Activated CD8-positive, alpha-beta memory T cell treated with anti-CD3 and anti-CD28 coated beads, Interleukin-2, amount 50 U/mL, for 48 hours (primary cell): ENCODE data around the gene DPP6.

Experiments
- DNase-seq: peaks from one replicate; pipeline ENCODE4 v3.0.0-alpha.2; 2020

DPP6 gene

GRCh38 chr7:154903083-154903731 lies 851.0 kb downstream of the DPP6 start:
- no peak for DNase-seq

- DNase-seq = no peak
These were observed 852.9 kb downstream of the DPP6 start for GRCh38 chr7:154905146-154905545.

- DNase-seq = no peak
These were observed 853.4 kb downstream of the DPP6 start for GRCh38 chr7:154905615-154906014.

GRCh38 chr7:154906201-154906600 lies 854.0 kb downstream of the DPP6 start:
- no peak for DNase-seq

GRCh38 chr7:154906736-154907355 lies 854.6 kb downstream of the DPP6 start:
- no peak for DNase-seq

- no peak for DNase-seq
These were observed 855.7 kb downstream of the DPP6 start for GRCh38 chr7:154907651-154908620.

- DNase-seq = no peak
These were observed 857.3 kb downstream of the DPP6 start for GRCh38 chr7:154909241-154910105.

- no peak for DNase-seq
These were observed 857.9 kb downstream of the DPP6 start for GRCh38 chr7:154910125-154910524.

GRCh38 chr7:154910977-154911376 lies 858.8 kb downstream of the DPP6 start:
- no peak for DNase-seq

- DNase-seq = no peak
These were observed 859.2 kb downstream of the DPP6 start for GRCh38 chr7:154911411-154911810.

GRCh38 chr7:154911862-154912455 lies 859.8 kb downstream of the DPP6 start:
- no peak for DNase-seq

GRCh38 chr7:154912871-154913637 lies 860.9 kb downstream of the DPP6 start:
- DNase-seq = no peak

GRCh38 chr7:154913638-154914307 lies 861.6 kb downstream of the DPP6 start:
- peak; percentile 98 for DNase-seq

- DNase-seq = peak; percentile 53
These were observed 862.3 kb downstream of the DPP6 start for GRCh38 chr7:154914308-154914995.

- no peak for DNase-seq
These were observed 862.8 kb downstream of the DPP6 start for GRCh38 chr7:154914996-154915380.

GRCh38 chr7:154915600-154915999 lies 863.4 kb downstream of the DPP6 start:
- DNase-seq = peak; percentile 38

GRCh38 chr7:154916381-154916780 lies 864.2 kb downstream of the DPP6 start:
- DNase-seq = no peak

- no peak for DNase-seq
These were observed 864.9 kb downstream of the DPP6 start for GRCh38 chr7:154916856-154917807.

GRCh38 chr7:154917808-154918160 lies 865.6 kb downstream of the DPP6 start:
- DNase-seq = no peak
